H1 (cell line): Measurements from ENCODE around the gene TENT4B. TPM values are rescaled to one million over a fixed set of nuclear protein-coding genes. Genes with fewer than 3 reads are reported as not detected.

Source experiments
- polyA plus RNA-seq, 7 experiments: library from polyadenylated mRNA; depleted of rRNA in 3 of 7; stranded (reverse) in 5 of 7; unstranded in 2 of 7; fragments of >200 nt in 5 of 7; fragments of 200-250 nt in 2 of 7; gene quantifications; 1 replicate in 5 of 7; 2 replicates in 1 of 7; 4 replicates in 1 of 7; pipeline versions ENCODE4 v1.2.1 to v1.2.3, GENCODE V29; 2011 to 2013; ENCODE audit warnings: missing spikeins in 2 of 7, mixed read lengths in 2 of 7
- small RNA-seq: library from polyadenylated mRNA; stranded (forward); fragments of <200 nt; extraction: miRNeasy Mini kit (QIAGEN cat#:217004); gene quantifications from one replicate; pipeline ENCODE3, GENCODE V24; 2013; ENCODE audit not compliant: insufficient read depth
- total RNA-seq: library from RNA; stranded (reverse); fragmentation: NEBNext Ultra II Directional; extraction: Animal tissue kit (Norgen Biotek cat#: 25700); gene quantifications from 2 replicates; pipeline ENCODE4 v1.2.1, GENCODE V29; 2021

TENT4B gene
- total and polyA plus RNA-seq, 2 of the 8 experiments (the other 6 are each of a cell fraction or from before 2014, with no cell fraction given): 4.2 to 15.7 TPM

Small RNA genes within 50 kb of the gene (small RNA-seq; reads per million reads assigned to genes)
- gene RF00156 (not detected), gene RPL10P14 (not detected)

Other genes with a start within 250 kb of the TENT4B start
- 13.6 and 16.2 TPM in 2 replicates for gene CNEP1R1, start 128.1 kb upstream of the TENT4B start, total RNA-seq
- 8.4 and 10.6 TPM in 2 replicates for gene CNEP1R1, start 128.1 kb upstream of the TENT4B start, polyA plus RNA-seq (2011; rRNA removed)
- gene HEATR3, start 87.3 kb upstream of the TENT4B start, total RNA-seq: 22.2 and 29.2 TPM in 2 replicates
- 8.9 and 13.0 TPM in 2 replicates for gene HEATR3, start 87.3 kb upstream of the TENT4B start, polyA plus RNA-seq (2011; rRNA removed)
- 4.7 and 5.1 TPM in 2 replicates for gene ADCY7, start 113.2 kb downstream of the TENT4B start, total RNA-seq
- 2.4 and 5.5 TPM in 2 replicates for gene ADCY7, start 113.2 kb downstream of the TENT4B start, polyA plus RNA-seq (2011; rRNA removed)
- gene BRD7, start 215.7 kb downstream of the TENT4B start, total RNA-seq: 119 and 120 TPM in 2 replicates
- gene BRD7, start 215.7 kb downstream of the TENT4B start, polyA plus RNA-seq (2011; rRNA removed): 27.7 and 42.5 TPM in 2 replicates